WTC11 (cell line): ENCODE measurements around the gene HAUS2. TPM values are rescaled to one million over a fixed set of nuclear protein-coding genes. Genes with fewer than 3 reads are reported as not detected.
A peak's percentile ranks its signal among the peaks of the same experiment; 100 is the strongest.

Experiments used
- AFF4 ChIP-seq: sonication (generic); formaldehyde crosslinking; IDR thresholded peaks from 2 replicates; pipeline ENCODE4 v1.8.1; 2023; ENCODE audit warnings: mild to moderate bottlenecking, missing genetic modification reagents, borderline replicate concordance
- ATF6 ChIP-seq: sonication (generic); formaldehyde crosslinking; IDR thresholded peaks from 2 replicates; pipeline ENCODE4 v1.8.1; 2023; ENCODE audit warnings: mild to moderate bottlenecking, missing genetic modification reagents
- ERG ChIP-seq: fragments of 250-450 bp; sonication (Bioruptor Pico); IDR thresholded peaks from 2 replicates; pipeline ENCODE4 v1.8.0; 2021; ENCODE audit warnings: mild to moderate bottlenecking
- FOXK1 ChIP-seq: sonication (generic); formaldehyde crosslinking; IDR thresholded peaks from 2 replicates; pipeline ENCODE4 v1.8.0; 2022; ENCODE audit warnings: mild to moderate bottlenecking, moderate library complexity, missing genetic modification reagents
- GRHL2 ChIP-seq: fragments of 250-450 bp; sonication (Bioruptor Pico); IDR thresholded peaks from 2 replicates; pipeline ENCODE4 v1.8.0; 2022; ENCODE audit warnings: mild to moderate bottlenecking, moderate library complexity; ENCODE audit not compliant: insufficient replicate concordance, severe bottlenecking
- GTF2I ChIP-seq: fragments of 250-450 bp; sonication (Bioruptor Pico); conservative IDR thresholded peaks from 2 replicates; pipeline ENCODE4 v1.4.0; 2021; ENCODE audit warnings: mild to moderate bottlenecking
- HMGA2 ChIP-seq: fragments of 250-450 bp; sonication (Bioruptor Pico); IDR thresholded peaks from 2 replicates; pipeline ENCODE4 v1.4.0; 2021; ENCODE audit warnings: mild to moderate bottlenecking, moderate library complexity
- MYBL2 ChIP-seq: sonication (generic); formaldehyde crosslinking; IDR thresholded peaks from 2 replicates; pipeline ENCODE4 v1.8.1; 2023; ENCODE audit warnings: mild to moderate bottlenecking, moderate library complexity, missing genetic modification reagents
- NR2C2 ChIP-seq: sonication (generic); formaldehyde crosslinking; IDR thresholded peaks from 2 replicates; pipeline ENCODE4 v1.8.0; 2022; ENCODE audit warnings: mild to moderate bottlenecking, missing genetic modification reagents
- NR3C1 ChIP-seq: sonication (generic); formaldehyde crosslinking; conservative IDR thresholded peaks from 2 replicates; pipeline ENCODE4 v1.8.1; 2023; ENCODE audit warnings: low read depth, mild to moderate bottlenecking, missing genetic modification reagents
- PREB ChIP-seq: sonication (generic); formaldehyde crosslinking; IDR thresholded peaks from 2 replicates; pipeline ENCODE4 v1.8.1; 2022; ENCODE audit warnings: mild to moderate bottlenecking, missing genetic modification reagents, moderate library complexity, borderline replicate concordance
- RELA ChIP-seq: sonication (generic); formaldehyde crosslinking; IDR thresholded peaks from 2 replicates; pipeline ENCODE4 v1.8.1; 2022; ENCODE audit warnings: missing genetic modification reagents, mild to moderate bottlenecking, borderline replicate concordance
- SMAD4 ChIP-seq: sonication (generic); formaldehyde crosslinking; IDR thresholded peaks from 2 replicates; pipeline ENCODE4 v1.8.0; 2022; ENCODE audit warnings: mild to moderate bottlenecking, missing genetic modification reagents
- SOX15 ChIP-seq: fragments of 250-450 bp; sonication (Bioruptor Pico); IDR thresholded peaks from 2 replicates; pipeline ENCODE4 v1.9.0; 2021; ENCODE audit warnings: mild to moderate bottlenecking
- STAT6 ChIP-seq: sonication (generic); formaldehyde crosslinking; conservative IDR thresholded peaks from 2 replicates; pipeline ENCODE4 v1.8.1; 2023; ENCODE audit warnings: mild to moderate bottlenecking, low read depth, missing genetic modification reagents, moderate library complexity
- TCF7 ChIP-seq: sonication (generic); formaldehyde crosslinking; IDR thresholded peaks from 2 replicates; pipeline ENCODE4 v1.8.0; 2022; ENCODE audit warnings: mild to moderate bottlenecking, low read depth, missing genetic modification reagents, moderate library complexity
- TP53 ChIP-seq: sonication (generic); formaldehyde crosslinking; IDR thresholded peaks from 2 replicates; pipeline ENCODE4 v1.8.1; 2023; ENCODE audit warnings: mild to moderate bottlenecking, missing genetic modification reagents
- USF1 ChIP-seq: sonication (generic); formaldehyde crosslinking; IDR thresholded peaks from 2 replicates; pipeline ENCODE4 v1.8.0; 2022; ENCODE audit warnings: mild to moderate bottlenecking, missing genetic modification reagents
- USF2 ChIP-seq: sonication (generic); formaldehyde crosslinking; IDR thresholded peaks from 2 replicates; pipeline ENCODE4 v1.8.1; 2023; ENCODE audit warnings: mild to moderate bottlenecking, missing genetic modification reagents, moderate library complexity
- ZMAT4 ChIP-seq: fragments of 250-450 bp; sonication (Bioruptor Pico); IDR thresholded peaks from 2 replicates; pipeline ENCODE4 v1.9.0; 2021; ENCODE audit warnings: mild to moderate bottlenecking
- ZNF671 ChIP-seq: fragments of 250-450 bp; sonication (Bioruptor Pico); IDR thresholded peaks from 2 replicates; pipeline ENCODE4 v1.8.0; 2021; ENCODE audit warnings: mild to moderate bottlenecking
- total RNA-seq: library from RNA; stranded (reverse); gene quantifications from 3 replicates; pipeline ENCODE4 v1.2.3, GENCODE V29; 2021
- TF ChIP-seq, protein P1 (sequence below): sonication (generic); formaldehyde crosslinking; IDR thresholded peaks from 2 replicates; pipeline ENCODE4 v1.8.1; 2023; ENCODE audit warnings: mild to moderate bottlenecking, missing genetic modification reagents

Gene HAUS2
- total RNA-seq, 1 experiment from 2014 or later = 17.9 TPM

- TF ChIP-seq, protein P1, sequence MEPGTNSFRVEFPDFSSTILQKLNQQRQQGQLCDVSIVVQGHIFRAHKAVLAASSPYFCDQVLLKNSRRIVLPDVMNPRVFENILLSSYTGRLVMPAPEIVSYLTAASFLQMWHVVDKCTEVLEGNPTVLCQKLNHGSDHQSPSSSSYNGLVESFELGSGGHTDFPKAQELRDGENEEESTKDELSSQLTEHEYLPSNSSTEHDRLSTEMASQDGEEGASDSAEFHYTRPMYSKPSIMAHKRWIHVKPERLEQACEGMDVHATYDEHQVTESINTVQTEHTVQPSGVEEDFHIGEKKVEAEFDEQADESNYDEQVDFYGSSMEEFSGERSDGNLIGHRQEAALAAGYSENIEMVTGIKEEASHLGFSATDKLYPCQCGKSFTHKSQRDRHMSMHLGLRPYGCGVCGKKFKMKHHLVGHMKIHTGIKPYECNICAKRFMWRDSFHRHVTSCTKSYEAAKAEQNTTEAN = no peak
- TF ChIP-seq AFF4 (no peak), STAT6 (CRISPR knock-in tag) (no peak), MYBL2 (CRISPR knock-in tag) (no peak), GTF2I (no peak), TP53 (CRISPR knock-in tag) (no peak), FOXK1 (CRISPR knock-in tag) (peak; percentile 85), SOX15 (CRISPR knock-in tag) (no peak), USF1 (CRISPR knock-in tag) (no peak), GRHL2 (CRISPR knock-in tag) (no peak), HMGA2 (CRISPR knock-in tag) (no peak), TCF7 (CRISPR knock-in tag) (no peak), RELA (CRISPR knock-in tag) (0 out of 2 replicates have a peak, but pooled peaks have one; percentile 35), USF2 (CRISPR knock-in tag) (no peak), NR3C1 (no peak), ZMAT4 (CRISPR knock-in tag) (no peak), ATF6 (CRISPR knock-in tag) (no peak), NR2C2 (CRISPR knock-in tag) (no peak), ZNF671 (no peak), SMAD4 (CRISPR knock-in tag) (no peak), PREB (CRISPR knock-in tag) (no peak; the same call in 1 of the 2 replicates), ERG (CRISPR knock-in tag) (no peak)
Observed at GRCh38 chr15:42548249-42549031, at the start of gene HAUS2, which contains the start of gene LRRC57 (continued).
